Activated T-helper 1 cell treated with Interleukin-2 at 50 U/mL for 16 hours (primary cell): ENCODE data around the gene TRPV6.

Experiments
- DNase-seq: peaks from one replicate; pipeline ENCODE4 v3.0.0-alpha.2; 2020; ENCODE audit warnings: low read depth

Gene TRPV6

GRCh38 chr7:142885311-142886230, at the start of gene TRPV6:
TRPV6 (minus strand) TSS chr7:142885745.
- no peak for DNase-seq

GRCh38 chr7:142934056-142934455, 48.5 kb upstream of the TRPV6 start:
- no peak for DNase-seq

GRCh38 chr7:142933624-142934023, 48.1 kb upstream of the TRPV6 start, which contains the start of gene TRPV5:
TRPV5 (minus strand) TSS chr7:142933746; CDS start chr7:142933459, 287 bp downstream.
- no peak for DNase-seq

GRCh38 chr7:142933092-142933475, 47.5 kb upstream of the TRPV6 start:
- no peak for DNase-seq

- no peak for DNase-seq
Observed at GRCh38 chr7:142932386-142933091, 47.0 kb upstream of the TRPV6 start.

- no peak for DNase-seq
Observed at GRCh38 chr7:142930126-142930730, 44.7 kb upstream of the TRPV6 start.

GRCh38 chr7:142927949-142928348, 42.4 kb upstream of the TRPV6 start:
- no peak for DNase-seq

GRCh38 chr7:142927085-142927745, 41.7 kb upstream of the TRPV6 start:
- DNase-seq = no peak

- DNase-seq = no peak
Observed at GRCh38 chr7:142925413-142925812, 39.9 kb upstream of the TRPV6 start.

- no peak for DNase-seq
Observed at GRCh38 chr7:142923391-142923790, 37.8 kb upstream of the TRPV6 start.

- no peak for DNase-seq
Observed at GRCh38 chr7:142919656-142920055, 34.1 kb upstream of the TRPV6 start.

- no peak for DNase-seq
Observed at GRCh38 chr7:142918901-142919300, 33.4 kb upstream of the TRPV6 start.

- no peak for DNase-seq
Observed at GRCh38 chr7:142917447-142917846, 31.9 kb upstream of the TRPV6 start.

GRCh38 chr7:142916508-142916907, 31.0 kb upstream of the TRPV6 start:
- DNase-seq = no peak

GRCh38 chr7:142915315-142915714, 29.8 kb upstream of the TRPV6 start:
- no peak for DNase-seq

- no peak for DNase-seq
Observed at GRCh38 chr7:142914121-142914520, 28.6 kb upstream of the TRPV6 start.

- DNase-seq = no peak
Observed at GRCh38 chr7:142913566-142913965, 28.0 kb upstream of the TRPV6 start.

GRCh38 chr7:142913051-142913450, 27.5 kb upstream of the TRPV6 start:
- DNase-seq = no peak

- no peak for DNase-seq
Observed at GRCh38 chr7:142910481-142910880, 24.9 kb upstream of the TRPV6 start.

- no peak for DNase-seq
Observed at GRCh38 chr7:142910031-142910433, 24.5 kb upstream of the TRPV6 start.

- no peak for DNase-seq
Observed at GRCh38 chr7:142908921-142909890, 23.7 kb upstream of the TRPV6 start.
